WTC11 (cell line): ENCODE data around the gene EPM2AIP1. TPM values are rescaled to one million over a fixed set of nuclear protein-coding genes. Genes with fewer than 3 reads are reported as not detected.

Source experiments
- ATAC-seq: fragments of 200-7000 bp; cut with Tn5 transposase; 2 replicates; pipeline ENCODE4 v1.10.0; 2021; ENCODE audit warnings: mild to moderate bottlenecking, moderate library complexity
- CTCF ChIA-PET: fragments of 300-600 bp; sonication (Branson Sonifier 250); formaldehyde crosslinking; loops from one replicate; lab custom pipeline; 2021; ENCODE audit warnings: antibody characterized with exemption; lab: Charles Lee
- POLR2A ChIA-PET: fragments of 350-600 bp; sonication (Branson Sonifier 250); formaldehyde crosslinking; loops from one replicate; lab custom pipeline; 2021; ENCODE audit warnings: antibody characterized with exemption; lab: Charles Lee
- DNase-seq: peaks from one replicate; pipeline ENCODE4 v3.0.0; 2021; ENCODE audit warnings: low spot score
- H3K27ac Mint-ChIP-seq: 2 replicates; pipeline ENCODE4 v1.8.0; 2021; ENCODE audit warnings: mixed read lengths
- H3K27me3 Mint-ChIP-seq: 2 replicates; pipeline ENCODE4 v1.8.0; 2021; ENCODE audit warnings: low read depth, mild to moderate bottlenecking, moderate library complexity, mixed read lengths
- H3K36me3 Mint-ChIP-seq: 2 replicates; pipeline ENCODE4 v1.8.0; 2021; ENCODE audit warnings: mixed read lengths
- H3K4me1 Mint-ChIP-seq: 2 replicates; pipeline ENCODE4 v1.8.0; 2022; ENCODE audit warnings: mixed read lengths
- H3K4me3 Mint-ChIP-seq: 2 replicates; pipeline ENCODE4 v1.8.0; 2021; ENCODE audit warnings: mild to moderate bottlenecking, moderate library complexity, mixed read lengths
- H3K9me3 Mint-ChIP-seq: 2 replicates; pipeline ENCODE4 v1.8.0; 2021; ENCODE audit warnings: mixed read lengths
- ATF1 ChIP-seq: sonication (generic); formaldehyde crosslinking; IDR thresholded peaks from 2 replicates; pipeline ENCODE4 v1.8.1; 2023; ENCODE audit warnings: mild to moderate bottlenecking, moderate library complexity, missing genetic modification reagents
- ELF4 ChIP-seq: sonication (generic); formaldehyde crosslinking; IDR thresholded peaks from 2 replicates; pipeline ENCODE4 v1.8.1; 2022; ENCODE audit warnings: low read depth, mild to moderate bottlenecking, moderate library complexity, missing genetic modification reagents
- ESRRA ChIP-seq: sonication (generic); formaldehyde crosslinking; IDR thresholded peaks from 2 replicates; pipeline ENCODE4 v1.8.1; 2022; ENCODE audit warnings: mild to moderate bottlenecking, missing genetic modification reagents, borderline replicate concordance
- FOXP1 ChIP-seq: sonication (generic); formaldehyde crosslinking; IDR thresholded peaks from 2 replicates; pipeline ENCODE4 v1.8.0; 2022; ENCODE audit warnings: missing genetic modification reagents, mild to moderate bottlenecking, moderate library complexity, borderline replicate concordance
- GABPB1 ChIP-seq: sonication (generic); formaldehyde crosslinking; IDR thresholded peaks from 2 replicates; pipeline ENCODE4 v1.8.1; 2023; ENCODE audit warnings: mild to moderate bottlenecking, missing genetic modification reagents
- IRF2 ChIP-seq: sonication (generic); formaldehyde crosslinking; IDR thresholded peaks from 2 replicates; pipeline ENCODE4 v1.8.0; 2022; ENCODE audit warnings: low read depth, missing genetic modification reagents, borderline replicate concordance
- JAZF1 ChIP-seq: fragments of 250-450 bp; sonication (Bioruptor Pico); IDR thresholded peaks from 2 replicates; pipeline ENCODE4 v1.9.0; 2021; ENCODE audit warnings: moderate library complexity, mild to moderate bottlenecking, inconsistent platforms
- MXD4 ChIP-seq: fragments of 250-450 bp; sonication (Bioruptor Pico); IDR thresholded peaks from 2 replicates; pipeline ENCODE4 v1.8.0; 2021; ENCODE audit warnings: mild to moderate bottlenecking, moderate library complexity, borderline replicate concordance
- NR1H2 ChIP-seq: sonication (generic); formaldehyde crosslinking; IDR thresholded peaks from 2 replicates; pipeline ENCODE4 v1.9.0; 2021; ENCODE audit warnings: mild to moderate bottlenecking, moderate library complexity, missing genetic modification reagents
- TEAD4 ChIP-seq: sonication (generic); formaldehyde crosslinking; IDR thresholded peaks from 2 replicates; pipeline ENCODE4 v1.8.0; 2022; ENCODE audit warnings: mild to moderate bottlenecking, missing genetic modification reagents
- ZNF317 ChIP-seq: sonication (generic); formaldehyde crosslinking; IDR thresholded peaks from 2 replicates; pipeline ENCODE4 v1.8.1; 2023; ENCODE audit warnings: low read depth, mild to moderate bottlenecking, moderate library complexity, missing genetic modification reagents, borderline replicate concordance
- ZNF423 ChIP-seq: fragments of 250-450 bp; sonication (Bioruptor Pico); IDR thresholded peaks from 2 replicates; pipeline ENCODE4 v2.1.2; 2022; ENCODE audit warnings: mild to moderate bottlenecking, moderate library complexity
- ZNF671 ChIP-seq: fragments of 250-450 bp; sonication (Bioruptor Pico); IDR thresholded peaks from 2 replicates; pipeline ENCODE4 v1.8.0; 2021; ENCODE audit warnings: mild to moderate bottlenecking
- total RNA-seq: library from RNA; stranded (reverse); gene quantifications from 3 replicates; pipeline ENCODE4 v1.2.3, GENCODE V29; 2021
- TF ChIP-seq, protein P1 (sequence below): sonication (generic); formaldehyde crosslinking; IDR thresholded peaks from 2 replicates; pipeline ENCODE4 v1.8.0; 2022; ENCODE audit warnings: mild to moderate bottlenecking, missing genetic modification reagents
- TF ChIP-seq, protein P2 (sequence below): sonication (generic); formaldehyde crosslinking; IDR thresholded peaks from 2 replicates; pipeline ENCODE4 v1.8.0; 2023; ENCODE audit warnings: missing genetic modification reagents, mild to moderate bottlenecking, borderline replicate concordance
- TF ChIP-seq, protein P3 (sequence below): sonication (generic); formaldehyde crosslinking; conservative IDR thresholded peaks from 2 replicates; pipeline ENCODE4 v1.8.1; 2023; ENCODE audit warnings: mild to moderate bottlenecking, low read depth, missing genetic modification reagents, moderate library complexity
- TF ChIP-seq, protein P4 (sequence below): sonication (generic); formaldehyde crosslinking; IDR thresholded peaks from 2 replicates; pipeline ENCODE4 v1.8.1; 2022; ENCODE audit warnings: mild to moderate bottlenecking, moderate library complexity, missing genetic modification reagents
- TF ChIP-seq, protein P5 (sequence below): sonication (generic); formaldehyde crosslinking; IDR thresholded peaks from 2 replicates; pipeline ENCODE4 v1.8.1; 2023; ENCODE audit warnings: mild to moderate bottlenecking, missing genetic modification reagents
- TF ChIP-seq, protein P6 (sequence below): sonication (generic); formaldehyde crosslinking; IDR thresholded peaks from 2 replicates; pipeline ENCODE4 v1.8.1; 2022; ENCODE audit warnings: mild to moderate bottlenecking, missing genetic modification reagents, moderate library complexity, borderline replicate concordance
- TF ChIP-seq, protein P7 (sequence below): fragments of 250-450 bp; sonication (Bioruptor Pico); IDR thresholded peaks from 2 replicates; pipeline ENCODE4 v1.9.0; 2021; ENCODE audit warnings: mild to moderate bottlenecking

EPM2AIP1 gene
- total RNA-seq, 1 experiment from 2014 or later: 11.0 TPM

DNA sequence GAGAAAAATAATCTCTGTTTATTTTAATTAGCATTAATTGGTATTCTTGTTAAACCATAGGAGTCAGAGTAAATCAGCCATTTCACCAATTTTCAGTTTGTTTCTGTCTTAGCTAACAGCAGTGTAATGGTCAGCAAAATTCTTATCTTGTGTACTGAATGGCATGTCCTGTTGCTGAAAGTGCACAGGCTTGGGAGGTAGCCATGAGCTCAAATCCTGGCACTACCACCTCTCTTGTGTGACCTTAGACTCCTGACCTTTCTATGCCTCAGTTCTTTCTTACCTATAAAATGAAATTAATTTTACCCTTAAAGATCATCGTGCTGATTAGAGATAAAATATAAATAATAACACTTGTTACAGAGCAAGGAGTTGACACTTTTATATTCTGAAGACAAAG, 36.2 kb upstream of the EPM2AIP1 start:
- no peak for DNase-seq
- ChIA-PET CTCF (no interaction called here), POLR2A (no interaction called here)
- peaks cover 60% of the 10 kb centered on the region for H3K36me3 Mint-ChIP-seq
- no peak overlapping the region for H3K27ac Mint-ChIP-seq
- no peak overlapping the region for H3K4me3 Mint-ChIP-seq
- no peak for TF ChIP-seq IRF2 (CRISPR knock-in tag)
- no peak for TF ChIP-seq NR1H2
- TF ChIP-seq, protein P1, sequence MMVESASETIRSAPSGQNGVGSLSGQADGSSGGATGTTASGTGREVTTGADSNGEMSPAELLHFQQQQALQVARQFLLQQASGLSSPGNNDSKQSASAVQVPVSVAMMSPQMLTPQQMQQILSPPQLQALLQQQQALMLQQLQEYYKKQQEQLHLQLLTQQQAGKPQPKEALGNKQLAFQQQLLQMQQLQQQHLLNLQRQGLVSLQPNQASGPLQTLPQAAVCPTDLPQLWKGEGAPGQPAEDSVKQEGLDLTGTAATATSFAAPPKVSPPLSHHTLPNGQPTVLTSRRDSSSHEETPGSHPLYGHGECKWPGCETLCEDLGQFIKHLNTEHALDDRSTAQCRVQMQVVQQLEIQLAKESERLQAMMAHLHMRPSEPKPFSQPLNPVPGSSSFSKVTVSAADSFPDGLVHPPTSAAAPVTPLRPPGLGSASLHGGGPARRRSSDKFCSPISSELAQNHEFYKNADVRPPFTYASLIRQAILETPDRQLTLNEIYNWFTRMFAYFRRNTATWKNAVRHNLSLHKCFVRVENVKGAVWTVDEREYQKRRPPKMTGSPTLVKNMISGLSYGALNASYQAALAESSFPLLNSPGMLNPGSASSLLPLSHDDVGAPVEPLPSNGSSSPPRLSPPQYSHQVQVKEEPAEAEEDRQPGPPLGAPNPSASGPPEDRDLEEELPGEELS (CRISPR knock-in tag): no peak
- TF ChIP-seq ATF1 (CRISPR knock-in tag): no peak
- TF ChIP-seq ZNF671 (CRISPR knock-in tag): no peak
- H3K9me3 Mint-ChIP-seq: peaks cover 10% of the 10 kb centered on the region
- ATAC-seq: no peak
- no peaks in the 10 kb centered on the region for H3K27me3 Mint-ChIP-seq
- H3K4me1 Mint-ChIP-seq: no peaks in the 10 kb centered on the region

DNA sequence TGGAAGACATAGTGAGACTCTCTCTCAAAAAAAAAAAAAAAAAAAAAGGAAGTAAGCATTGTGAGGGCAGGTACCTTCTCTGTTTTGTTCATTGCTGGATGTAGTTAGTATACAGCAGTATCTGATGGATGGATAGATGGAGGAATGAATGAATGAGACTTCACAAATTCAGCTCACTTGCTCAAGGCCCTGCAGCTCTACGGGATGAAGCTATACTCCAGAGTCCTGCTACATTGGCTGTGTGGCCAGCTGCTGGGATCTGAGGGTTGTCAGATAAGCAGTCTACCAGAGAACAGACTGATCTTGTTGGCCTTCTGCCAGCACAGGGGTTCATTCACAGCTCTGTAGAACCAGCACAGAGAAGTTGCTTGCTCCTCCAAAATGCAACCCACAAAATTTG, 35.4 kb upstream of the EPM2AIP1 start:
- Mint-ChIP-seq H3K4me3 (no peak overlapping the region), H3K27ac (no peak overlapping the region), H3K27me3 (no peaks in the 10 kb centered on the region), H3K4me1 (no peaks in the 10 kb centered on the region), H3K9me3 (peaks cover 11% of the 10 kb centered on the region), H3K36me3 (peaks cover 65% of the 10 kb centered on the region)
- no peak for ATAC-seq
- no peak for DNase-seq
- TF ChIP-seq ESRRA (CRISPR knock-in tag) (no peak), ZNF317 (CRISPR knock-in tag) (no peak), TEAD4 (CRISPR knock-in tag) (no peak), ELF4 (CRISPR knock-in tag) (no peak), GABPB1 (CRISPR knock-in tag) (no peak), FOXP1 (CRISPR knock-in tag) (no peak), ZNF423 (CRISPR knock-in tag) (no peak), JAZF1 (no peak), MXD4 (CRISPR knock-in tag) (no peak)
- TF ChIP-seq, protein P2, sequence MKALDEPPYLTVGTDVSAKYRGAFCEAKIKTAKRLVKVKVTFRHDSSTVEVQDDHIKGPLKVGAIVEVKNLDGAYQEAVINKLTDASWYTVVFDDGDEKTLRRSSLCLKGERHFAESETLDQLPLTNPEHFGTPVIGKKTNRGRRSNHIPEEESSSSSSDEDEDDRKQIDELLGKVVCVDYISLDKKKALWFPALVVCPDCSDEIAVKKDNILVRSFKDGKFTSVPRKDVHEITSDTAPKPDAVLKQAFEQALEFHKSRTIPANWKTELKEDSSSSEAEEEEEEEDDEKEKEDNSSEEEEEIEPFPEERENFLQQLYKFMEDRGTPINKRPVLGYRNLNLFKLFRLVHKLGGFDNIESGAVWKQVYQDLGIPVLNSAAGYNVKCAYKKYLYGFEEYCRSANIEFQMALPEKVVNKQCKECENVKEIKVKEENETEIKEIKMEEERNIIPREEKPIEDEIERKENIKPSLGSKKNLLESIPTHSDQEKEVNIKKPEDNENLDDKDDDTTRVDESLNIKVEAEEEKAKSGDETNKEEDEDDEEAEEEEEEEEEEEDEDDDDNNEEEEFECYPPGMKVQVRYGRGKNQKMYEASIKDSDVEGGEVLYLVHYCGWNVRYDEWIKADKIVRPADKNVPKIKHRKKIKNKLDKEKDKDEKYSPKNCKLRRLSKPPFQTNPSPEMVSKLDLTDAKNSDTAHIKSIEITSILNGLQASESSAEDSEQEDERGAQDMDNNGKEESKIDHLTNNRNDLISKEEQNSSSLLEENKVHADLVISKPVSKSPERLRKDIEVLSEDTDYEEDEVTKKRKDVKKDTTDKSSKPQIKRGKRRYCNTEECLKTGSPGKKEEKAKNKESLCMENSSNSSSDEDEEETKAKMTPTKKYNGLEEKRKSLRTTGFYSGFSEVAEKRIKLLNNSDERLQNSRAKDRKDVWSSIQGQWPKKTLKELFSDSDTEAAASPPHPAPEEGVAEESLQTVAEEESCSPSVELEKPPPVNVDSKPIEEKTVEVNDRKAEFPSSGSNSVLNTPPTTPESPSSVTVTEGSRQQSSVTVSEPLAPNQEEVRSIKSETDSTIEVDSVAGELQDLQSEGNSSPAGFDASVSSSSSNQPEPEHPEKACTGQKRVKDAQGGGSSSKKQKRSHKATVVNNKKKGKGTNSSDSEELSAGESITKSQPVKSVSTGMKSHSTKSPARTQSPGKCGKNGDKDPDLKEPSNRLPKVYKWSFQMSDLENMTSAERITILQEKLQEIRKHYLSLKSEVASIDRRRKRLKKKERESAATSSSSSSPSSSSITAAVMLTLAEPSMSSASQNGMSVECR (CRISPR knock-in tag): no peak
- TF ChIP-seq, protein P3, sequence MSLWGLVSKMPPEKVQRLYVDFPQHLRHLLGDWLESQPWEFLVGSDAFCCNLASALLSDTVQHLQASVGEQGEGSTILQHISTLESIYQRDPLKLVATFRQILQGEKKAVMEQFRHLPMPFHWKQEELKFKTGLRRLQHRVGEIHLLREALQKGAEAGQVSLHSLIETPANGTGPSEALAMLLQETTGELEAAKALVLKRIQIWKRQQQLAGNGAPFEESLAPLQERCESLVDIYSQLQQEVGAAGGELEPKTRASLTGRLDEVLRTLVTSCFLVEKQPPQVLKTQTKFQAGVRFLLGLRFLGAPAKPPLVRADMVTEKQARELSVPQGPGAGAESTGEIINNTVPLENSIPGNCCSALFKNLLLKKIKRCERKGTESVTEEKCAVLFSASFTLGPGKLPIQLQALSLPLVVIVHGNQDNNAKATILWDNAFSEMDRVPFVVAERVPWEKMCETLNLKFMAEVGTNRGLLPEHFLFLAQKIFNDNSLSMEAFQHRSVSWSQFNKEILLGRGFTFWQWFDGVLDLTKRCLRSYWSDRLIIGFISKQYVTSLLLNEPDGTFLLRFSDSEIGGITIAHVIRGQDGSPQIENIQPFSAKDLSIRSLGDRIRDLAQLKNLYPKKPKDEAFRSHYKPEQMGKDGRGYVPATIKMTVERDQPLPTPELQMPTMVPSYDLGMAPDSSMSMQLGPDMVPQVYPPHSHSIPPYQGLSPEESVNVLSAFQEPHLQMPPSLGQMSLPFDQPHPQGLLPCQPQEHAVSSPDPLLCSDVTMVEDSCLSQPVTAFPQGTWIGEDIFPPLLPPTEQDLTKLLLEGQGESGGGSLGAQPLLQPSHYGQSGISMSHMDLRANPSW: no peak
- TF ChIP-seq, protein P4, sequence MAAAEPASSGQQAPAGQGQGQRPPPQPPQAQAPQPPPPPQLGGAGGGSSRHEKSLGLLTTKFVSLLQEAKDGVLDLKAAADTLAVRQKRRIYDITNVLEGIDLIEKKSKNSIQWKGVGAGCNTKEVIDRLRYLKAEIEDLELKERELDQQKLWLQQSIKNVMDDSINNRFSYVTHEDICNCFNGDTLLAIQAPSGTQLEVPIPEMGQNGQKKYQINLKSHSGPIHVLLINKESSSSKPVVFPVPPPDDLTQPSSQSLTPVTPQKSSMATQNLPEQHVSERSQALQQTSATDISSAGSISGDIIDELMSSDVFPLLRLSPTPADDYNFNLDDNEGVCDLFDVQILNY (CRISPR knock-in tag): no peak
- TF ChIP-seq, protein P5, sequence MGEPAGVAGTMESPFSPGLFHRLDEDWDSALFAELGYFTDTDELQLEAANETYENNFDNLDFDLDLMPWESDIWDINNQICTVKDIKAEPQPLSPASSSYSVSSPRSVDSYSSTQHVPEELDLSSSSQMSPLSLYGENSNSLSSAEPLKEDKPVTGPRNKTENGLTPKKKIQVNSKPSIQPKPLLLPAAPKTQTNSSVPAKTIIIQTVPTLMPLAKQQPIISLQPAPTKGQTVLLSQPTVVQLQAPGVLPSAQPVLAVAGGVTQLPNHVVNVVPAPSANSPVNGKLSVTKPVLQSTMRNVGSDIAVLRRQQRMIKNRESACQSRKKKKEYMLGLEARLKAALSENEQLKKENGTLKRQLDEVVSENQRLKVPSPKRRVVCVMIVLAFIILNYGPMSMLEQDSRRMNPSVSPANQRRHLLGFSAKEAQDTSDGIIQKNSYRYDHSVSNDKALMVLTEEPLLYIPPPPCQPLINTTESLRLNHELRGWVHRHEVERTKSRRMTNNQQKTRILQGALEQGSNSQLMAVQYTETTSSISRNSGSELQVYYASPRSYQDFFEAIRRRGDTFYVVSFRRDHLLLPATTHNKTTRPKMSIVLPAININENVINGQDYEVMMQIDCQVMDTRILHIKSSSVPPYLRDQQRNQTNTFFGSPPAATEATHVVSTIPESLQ (CRISPR knock-in tag): no peak
- TF ChIP-seq, protein P6, sequence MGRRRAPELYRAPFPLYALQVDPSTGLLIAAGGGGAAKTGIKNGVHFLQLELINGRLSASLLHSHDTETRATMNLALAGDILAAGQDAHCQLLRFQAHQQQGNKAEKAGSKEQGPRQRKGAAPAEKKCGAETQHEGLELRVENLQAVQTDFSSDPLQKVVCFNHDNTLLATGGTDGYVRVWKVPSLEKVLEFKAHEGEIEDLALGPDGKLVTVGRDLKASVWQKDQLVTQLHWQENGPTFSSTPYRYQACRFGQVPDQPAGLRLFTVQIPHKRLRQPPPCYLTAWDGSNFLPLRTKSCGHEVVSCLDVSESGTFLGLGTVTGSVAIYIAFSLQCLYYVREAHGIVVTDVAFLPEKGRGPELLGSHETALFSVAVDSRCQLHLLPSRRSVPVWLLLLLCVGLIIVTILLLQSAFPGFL (CRISPR knock-in tag): no peak
- TF ChIP-seq, protein P7, sequence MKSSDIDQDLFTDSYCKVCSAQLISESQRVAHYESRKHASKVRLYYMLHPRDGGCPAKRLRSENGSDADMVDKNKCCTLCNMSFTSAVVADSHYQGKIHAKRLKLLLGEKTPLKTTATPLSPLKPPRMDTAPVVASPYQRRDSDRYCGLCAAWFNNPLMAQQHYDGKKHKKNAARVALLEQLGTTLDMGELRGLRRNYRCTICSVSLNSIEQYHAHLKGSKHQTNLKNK (CRISPR knock-in tag): no peak
- ChIA-PET POLR2A (no interaction called here), CTCF (no interaction called here)
